Breast epithelium (tissue), 3 donors: ENCODE results near the gene GPR37L1.

ENCODE experiments used
- CTCF ChIP-seq, 3 donors: fragments of 450-650 bp; IDR thresholded peaks; one replicate each; pipeline ENCODE4 v1.5.1; 2016 to 2017; ENCODE audit warnings: antibody characterized with exemption in 3 of 3, mild to moderate bottlenecking in 3 of 3, moderate library complexity in 3 of 3
- POLR2A ChIP-seq: fragments of 450-650 bp; IDR thresholded peaks from one replicate; pipeline ENCODE4 v1.6.1; 2016; ENCODE audit warnings: antibody characterized with exemption, mild to moderate bottlenecking, moderate library complexity
- POLR2AphosphoS5 ChIP-seq, 3 donors: sonication (generic); formaldehyde crosslinking; IDR thresholded peaks; one replicate each; pipeline ENCODE4 v1.6.1; 2017; ENCODE audit warnings: antibody characterized with exemption in 3 of 3

DNA sequence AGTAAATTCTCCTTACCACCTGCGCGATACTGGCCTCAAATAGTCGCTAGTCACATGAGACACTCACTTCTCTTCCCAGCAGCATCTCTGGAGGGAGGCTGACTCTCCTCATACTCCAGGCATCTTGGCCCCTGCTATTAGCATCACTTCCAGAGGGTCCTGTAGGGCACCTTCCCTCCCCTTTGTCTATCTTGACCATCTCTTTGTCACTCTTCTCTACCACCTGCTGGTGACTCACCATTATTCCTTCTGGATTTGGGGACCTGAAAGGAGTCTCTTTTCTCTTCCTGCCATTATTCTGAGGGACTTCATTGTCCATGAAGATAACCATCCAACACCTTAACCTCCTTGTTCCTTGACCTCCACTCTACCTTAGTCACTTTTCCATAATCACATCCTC lies 31.7 kb upstream of the GPR37L1 start:
- TF ChIP-seq CTCF (IDR thresholded peaks at IDR 0.05) (no peak), POLR2A (no peak), POLR2AphosphoS5 (IDR thresholded peaks at IDR 0.05) (no peak)
